HG03060 (cell line): ENCODE data around the gene CHML.
"Not testable (repeated sequence)": the region's sequence is repeated elsewhere in the genome, so short reads cannot be mapped to it uniquely, and the experiment has no call there.

Experiments
- ATAC-seq: cut with Tn5 transposase; IDR thresholded peaks from one replicate; pipeline ENCODE4 v1.9.1; 2021; ENCODE audit warnings: low read depth, moderate number of reproducible peaks; ENCODE audit not compliant: unreplicated experiment

The CHML gene

GRCh38 chr1:241640149-241640866 is at the start of gene CHML, which contains the start of gene OPN3:
CHML (minus strand) TSS chr1:241640369; CDS start chr1:241635766, 4,603 bp downstream.
OPN3 (minus strand) TSS chr1:241640369; CDS start chr1:241640254, 115 bp downstream.
- peak; percentile 38 for ATAC-seq

GRCh38 chr1:241688940-241689368 is 48.8 kb upstream of the CHML start:
- no peak for ATAC-seq

- ATAC-seq, result no peak
These were observed 43.9 kb upstream of the CHML start for GRCh38 chr1:241684108-241684507.

- no peak for ATAC-seq
These were observed 42.8 kb upstream of the CHML start for GRCh38 chr1:241682921-241683320.

GRCh38 chr1:241681861-241682448 is 41.8 kb upstream of the CHML start:
- not testable (repeated sequence) for ATAC-seq

- ATAC-seq, result no peak
These were observed 39.8 kb upstream of the CHML start for GRCh38 chr1:241679961-241680360.

- no peak for ATAC-seq
These were observed 39.2 kb upstream of the CHML start for GRCh38 chr1:241679404-241679803.

- ATAC-seq, result no peak
These were observed 38.4 kb upstream of the CHML start for GRCh38 chr1:241678536-241678935.

GRCh38 chr1:241677201-241677600 is 37.0 kb upstream of the CHML start:
- ATAC-seq, result peak; percentile 71

- no peak for ATAC-seq
These were observed 35.8 kb upstream of the CHML start for GRCh38 chr1:241675983-241676382.

GRCh38 chr1:241674805-241675384 is 34.7 kb upstream of the CHML start:
- no peak for ATAC-seq

- no peak for ATAC-seq
These were observed 32.1 kb upstream of the CHML start for GRCh38 chr1:241672301-241672700.

GRCh38 chr1:241666419-241666818 is 26.2 kb upstream of the CHML start:
- no peak for ATAC-seq

- ATAC-seq, result no peak
These were observed 20.3 kb upstream of the CHML start for GRCh38 chr1:241660424-241660972.

GRCh38 chr1:241659016-241659415 is 18.8 kb upstream of the CHML start:
- not testable (repeated sequence) for ATAC-seq

- no peak for ATAC-seq
These were observed 18.1 kb upstream of the CHML start for GRCh38 chr1:241658081-241658793.

- no peak for ATAC-seq
These were observed 14.5 kb upstream of the CHML start for GRCh38 chr1:241654641-241655040.

- no peak for ATAC-seq
These were observed 13.8 kb upstream of the CHML start for GRCh38 chr1:241654019-241654418.

GRCh38 chr1:241652012-241652411 is 11.8 kb upstream of the CHML start, which contains the start of gene WDR64:
WDR64 (plus strand) TSS chr1:241652281; CDS start chr1:241652485, 204 bp downstream.
- ATAC-seq, result no peak

- no peak for ATAC-seq
These were observed 8.0 kb upstream of the CHML start for GRCh38 chr1:241648159-241648558.

- ATAC-seq, result no peak
These were observed 7.5 kb upstream of the CHML start for GRCh38 chr1:241647658-241648057.
